ENCODE data around the gene RMND5B. TPM values are rescaled to one million over a fixed set of nuclear protein-coding genes. Genes with fewer than 3 reads are reported as not detected.

The RMND5B gene
- total and polyA plus RNA-seq, 7 donors = 25.2 to 44.8 (median 37.5) TPM

DNA sequence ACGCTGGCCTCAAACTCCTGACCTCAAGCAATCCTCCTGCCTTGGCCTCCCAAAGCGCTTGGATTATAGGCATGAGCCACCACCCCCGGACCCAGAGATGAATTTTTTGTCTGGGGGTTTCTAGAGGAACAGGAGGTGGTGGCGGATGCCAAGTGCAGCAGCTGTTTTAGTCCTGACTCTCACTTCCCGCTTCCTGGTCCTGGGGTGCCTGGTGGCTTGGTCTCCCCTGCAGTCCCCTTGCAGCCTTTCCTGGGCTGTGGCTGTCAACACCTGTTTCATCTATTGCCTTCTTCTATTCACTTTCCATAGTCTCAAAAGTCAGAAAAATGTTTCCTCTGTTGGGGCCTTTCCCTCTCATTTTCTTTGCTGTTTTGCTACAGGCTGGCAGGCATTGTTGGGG, 29.4 kb downstream of the RMND5B start:
- Histone ChIP-seq H3K36me3 (no peaks in the 10 kb centered on the region), H3K27ac (no peak overlapping the region), H3K4me3 (no peak overlapping the region), H3K4me1 (peaks cover 0 to 9% (median 9%) of the 10 kb centered on the region in 4 donors), H3K9me3 (no peaks in the 10 kb centered on the region), H3K27me3 (peaks cover 0 to 22% (median 8%) of the 10 kb centered on the region in 3 donors)
- no peak for TF ChIP-seq POLR2A (IDR thresholded peaks at IDR 0.05)
- TF ChIP-seq, protein P1, sequence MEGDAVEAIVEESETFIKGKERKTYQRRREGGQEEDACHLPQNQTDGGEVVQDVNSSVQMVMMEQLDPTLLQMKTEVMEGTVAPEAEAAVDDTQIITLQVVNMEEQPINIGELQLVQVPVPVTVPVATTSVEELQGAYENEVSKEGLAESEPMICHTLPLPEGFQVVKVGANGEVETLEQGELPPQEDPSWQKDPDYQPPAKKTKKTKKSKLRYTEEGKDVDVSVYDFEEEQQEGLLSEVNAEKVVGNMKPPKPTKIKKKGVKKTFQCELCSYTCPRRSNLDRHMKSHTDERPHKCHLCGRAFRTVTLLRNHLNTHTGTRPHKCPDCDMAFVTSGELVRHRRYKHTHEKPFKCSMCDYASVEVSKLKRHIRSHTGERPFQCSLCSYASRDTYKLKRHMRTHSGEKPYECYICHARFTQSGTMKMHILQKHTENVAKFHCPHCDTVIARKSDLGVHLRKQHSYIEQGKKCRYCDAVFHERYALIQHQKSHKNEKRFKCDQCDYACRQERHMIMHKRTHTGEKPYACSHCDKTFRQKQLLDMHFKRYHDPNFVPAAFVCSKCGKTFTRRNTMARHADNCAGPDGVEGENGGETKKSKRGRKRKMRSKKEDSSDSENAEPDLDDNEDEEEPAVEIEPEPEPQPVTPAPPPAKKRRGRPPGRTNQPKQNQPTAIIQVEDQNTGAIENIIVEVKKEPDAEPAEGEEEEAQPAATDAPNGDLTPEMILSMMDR (IDR thresholded peaks at IDR 0.05) = no peak
- no peak for TF ChIP-seq EP300 (IDR thresholded peaks at IDR 0.05)
- no peak for DNase-seq
- 86 to 87% methylated on average over 5 of the region's 5 CpGs for WGBS, 2 donors
- intact Hi-C loops (cut with DNase I) = loop anchor here (5.0 kb wide), 1 partner anchor 38 kb away; no protein-coding TSS in a partner anchor

DNA sequence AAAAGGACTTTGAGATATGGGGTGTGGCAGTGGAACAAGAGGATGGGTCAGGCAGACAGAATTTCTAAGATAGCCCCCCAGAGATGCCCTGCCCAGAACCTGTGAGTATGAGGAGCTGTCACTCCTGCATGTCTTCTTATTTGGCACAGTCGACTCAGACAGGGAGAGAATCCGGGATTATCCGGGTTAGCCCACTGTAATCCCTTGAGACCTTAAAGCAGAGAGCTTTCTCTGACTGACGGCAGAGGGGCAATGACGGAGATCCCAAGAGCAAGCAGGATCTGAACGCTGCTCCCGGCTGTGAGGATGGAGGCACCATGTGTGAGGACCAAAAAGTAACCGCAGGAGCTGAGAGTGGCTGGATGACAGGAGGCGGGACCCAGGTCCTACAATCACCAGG, 31.7 kb downstream of the RMND5B start:
- H3K4me1 ChIP-seq = peaks cover 0 to 9% (median 9%) of the 10 kb centered on the region in 4 donors
- H3K4me3 ChIP-seq = no peak overlapping the region
- no peak overlapping the region for H3K27ac ChIP-seq
- WGBS, 2 donors = 79 to 82% methylated on average over 9 of the region's 9 CpGs
- no peak for DNase-seq
- H3K9me3 ChIP-seq = no peaks in the 10 kb centered on the region
- H3K27me3 ChIP-seq = peaks cover 0 to 33% (median 14%) of the 10 kb centered on the region in 3 donors
- no peak for TF ChIP-seq POLR2A (IDR thresholded peaks at IDR 0.05)
- no peaks in the 10 kb centered on the region for H3K36me3 ChIP-seq
- intact Hi-C loops (cut with DNase I) = loop anchor here (5.0 kb wide), 1 partner anchor 40 kb away; no protein-coding TSS in a partner anchor

DNA sequence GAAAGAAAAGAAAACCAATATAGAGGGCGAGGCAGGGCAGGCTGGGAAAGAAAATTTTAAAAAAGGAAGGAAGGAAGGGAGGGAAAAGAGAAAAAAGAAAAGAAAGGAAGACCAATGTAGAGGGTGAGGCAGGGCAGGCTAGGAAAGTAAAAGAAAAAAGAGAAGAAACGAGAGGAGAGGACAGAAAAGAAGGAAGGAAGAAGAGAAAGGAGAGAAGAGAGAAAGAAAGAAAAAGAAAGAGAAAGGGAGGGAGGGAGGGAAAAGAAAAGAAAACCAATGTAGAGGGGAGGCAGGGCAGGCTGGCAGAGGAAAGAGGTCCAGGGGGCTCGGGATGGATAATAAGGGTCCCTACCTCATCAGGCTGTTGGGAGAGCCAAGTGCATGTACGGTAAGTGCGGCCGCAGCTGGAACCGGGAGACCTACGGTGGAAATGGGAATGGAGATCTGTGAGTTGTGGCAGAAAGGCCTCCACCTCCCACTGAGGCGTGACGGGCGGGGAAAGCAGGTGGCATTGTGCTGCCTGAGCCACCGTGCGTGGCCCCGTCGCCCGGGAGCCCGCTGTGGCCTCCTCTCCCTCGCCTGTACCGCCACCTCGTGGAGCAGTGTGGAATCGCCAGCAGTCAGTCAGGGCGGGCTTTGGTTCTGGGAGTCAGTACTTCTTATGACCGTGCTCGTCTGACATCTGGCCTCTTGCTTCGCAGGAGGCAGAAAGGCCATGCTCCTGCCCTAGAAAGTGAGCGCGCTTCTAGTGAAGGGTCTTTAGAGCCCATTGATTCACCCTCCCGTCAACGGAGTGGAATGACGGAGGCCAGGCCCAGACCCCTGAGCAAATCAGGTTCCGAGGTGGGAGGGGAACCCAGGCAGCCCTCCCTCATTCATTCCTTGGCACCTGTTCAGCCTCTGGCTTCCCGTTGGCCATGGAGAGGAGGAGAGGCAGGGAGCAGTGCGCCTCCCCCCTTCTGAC, 33.2 kb downstream of the RMND5B start:
- Histone ChIP-seq H3K4me3 (peak overlapping the region in 2 of 4 donors; percentile 12 to 16), H3K36me3 (no peaks in the 10 kb centered on the region), H3K27me3 (peaks cover 0 to 33% (median 14%) of the 10 kb centered on the region in 3 donors), H3K4me1 (peaks cover 0 to 9% (median 9%) of the 10 kb centered on the region in 4 donors), H3K9me3 (no peaks in the 10 kb centered on the region), H3K27ac (no peak overlapping the region)
- DNase-seq = peak; percentile 89
- TF ChIP-seq POLR2AphosphoS5 (IDR thresholded peaks at IDR 0.05) (no peak), POLR2A (IDR thresholded peaks at IDR 0.05) (no peak)
- TF ChIP-seq, protein P1 (IDR thresholded peaks at IDR 0.05) = peak; percentile 94 to 100 (median 97)
- 10 to 12% methylated on average over 33 of the region's 33 CpGs for WGBS, 2 donors
- intact Hi-C loops (cut with DNase I) = loop anchor here (1.0 to 5.0 kb wide), 2 partner anchors 42 to 88 kb away; no protein-coding TSS in a partner anchor

DNA sequence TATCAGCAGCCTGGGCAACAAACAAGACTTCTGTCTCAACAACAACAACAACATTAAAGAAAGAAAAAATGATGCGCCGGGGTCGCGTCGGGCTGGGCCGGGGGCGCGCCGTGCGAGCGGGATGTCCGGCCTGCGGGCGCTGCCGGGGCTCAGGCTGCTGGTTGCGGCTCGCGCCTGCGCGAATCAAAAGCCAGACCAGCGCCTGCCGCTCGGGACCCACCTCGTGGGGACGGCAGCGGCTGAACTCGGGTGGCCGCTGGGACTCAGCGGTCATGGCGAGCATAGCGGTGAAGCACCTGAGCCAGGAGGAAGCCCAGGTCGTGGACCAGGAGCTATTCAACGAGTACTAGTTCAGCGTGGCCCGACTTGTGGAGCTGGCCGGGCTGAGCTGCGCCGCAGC, 34.8 kb downstream of the RMND5B start:
- no peaks in the 10 kb centered on the region for H3K9me3 ChIP-seq
- H3K4me1 ChIP-seq = peaks cover 0 to 9% (median 9%) of the 10 kb centered on the region in 4 donors
- H3K36me3 ChIP-seq = no peaks in the 10 kb centered on the region
- H3K27me3 ChIP-seq = peaks cover 0 to 33% (median 14%) of the 10 kb centered on the region in 3 donors
- no peak overlapping the region for H3K4me3 ChIP-seq
- TF ChIP-seq POLR2A (IDR thresholded peaks at IDR 0.05) = no peak
- no peak for TF ChIP-seq EP300 (IDR thresholded peaks at IDR 0.05)
- TF ChIP-seq, protein P1 (IDR thresholded peaks at IDR 0.05) = no peak
- no peak for TF ChIP-seq POLR2AphosphoS5 (IDR thresholded peaks at IDR 0.05)
- intact Hi-C loops (cut with DNase I) = no loop called here
- DNase-seq = no peak
- 48 to 53% methylated on average over 38 of the region's 38 CpGs for WGBS, 2 donors
- H3K27ac ChIP-seq = no peak overlapping the region

DNA sequence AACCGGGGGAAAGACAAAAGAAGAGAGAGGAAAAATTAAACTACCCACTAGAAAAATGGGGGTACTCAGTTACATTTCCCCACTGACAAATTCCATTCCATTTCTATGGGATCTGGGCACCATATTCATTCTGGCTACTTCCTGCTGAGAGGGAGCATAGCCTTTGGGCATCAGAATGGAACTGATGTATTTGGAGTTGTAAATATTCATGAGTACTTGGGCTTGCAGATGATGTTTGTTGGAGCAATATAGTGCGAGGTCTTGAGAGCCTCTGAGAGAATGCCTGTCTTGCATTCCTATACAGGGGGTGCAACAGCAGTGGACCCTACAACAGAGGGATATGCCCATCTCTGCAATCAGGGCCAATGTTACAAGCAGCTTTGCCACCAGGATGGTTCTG, 39.6 kb downstream of the RMND5B start:
- Histone ChIP-seq H3K4me3 (no peak overlapping the region), H3K4me1 (no peaks in the 10 kb centered on the region), H3K27ac (no peak overlapping the region), H3K27me3 (peaks cover 0 to 9% (median 3%) of the 10 kb centered on the region in 3 donors), H3K9me3 (no peaks in the 10 kb centered on the region), H3K36me3 (no peaks in the 10 kb centered on the region)
- TF ChIP-seq, protein P1 (IDR thresholded peaks at IDR 0.05) = no peak
- intact Hi-C loops (cut with DNase I) = no loop called here
- no peak for DNase-seq
- 86 to 90% methylated on average over 2 of the region's 2 CpGs for WGBS, 2 donors

Data from sigmoid colon (tissue), 7 donors.